K562 (cell line): ENCODE data around the gene ARHGAP12. TPM values are rescaled to one million over a fixed set of nuclear protein-coding genes. Genes with fewer than 3 reads are reported as not detected.

Source experiments
- ATAC-seq: fragments of 200-7000 bp; cut with Tn5 transposase; 3 replicates; pipeline ENCODE4 v1.9.1; 2020; ENCODE audit warnings: moderate library complexity
- BruUV-seq: library from RNA; stranded (reverse); fragments of 400-500 nt; replicated peaks from 2 replicates; lab custom pipeline; 2021; lab: Mats Ljungman, UMichigan
- CTCF ChIA-PET: fragments of 300-600 bp; formaldehyde crosslinking; extraction: SDS; loops from one replicate; lab custom pipeline; 2021; ENCODE audit warnings: low intra/inter-chr PET ratio; lab: Yijun Ruan, JAX
- POLR2A ChIA-PET: fragments of 300-600, 350-650 bp; sonication (Branson Sonifier 250); formaldehyde crosslinking; extraction: SDS; loops from one replicate; lab custom pipeline; 2021; ENCODE audit warnings: antibody characterized with exemption, inconsistent platforms; lab: Yijun Ruan, JAX
- DNase-seq, 4 experiments: peaks; one replicate each; pipeline versions ENCODE4 v3.0.0 to v3.0.0-alpha.2; 2011 to 2018; ENCODE audit warnings: low spot score in 3 of 4, mixed read lengths in 3 of 4; ENCODE audit errors: extremely low read depth in 1 of 4
- FAIRE-seq: peaks from 2 replicates; lab custom pipeline; 2011; peaks lifted over from hg19 to GRCh38; lab: Jason Lieb, UNC
- H2AFZ ChIP-seq: 2 replicates; pipeline ENCODE4 v1.6.0; 2011; ENCODE audit warnings: low read depth, low read length, control low read depth, inconsistent platforms
- H3K27ac ChIP-seq: fragments of 200-600 bp; 3 replicates; pipeline ENCODE4 v1.8.0; 2011; ENCODE audit warnings: low read depth, mild to moderate bottlenecking, control low read depth, inconsistent platforms, low read length, moderate library complexity, mixed read lengths; ENCODE audit errors: extremely low read depth
- H3K27me3 ChIP-seq, 2 experiments: fragments of 300-600 bp in 1 of 2; 2 replicates in 1 of 2; 3 replicates in 1 of 2; pipeline versions ENCODE4 v1.6.0 to v1.8.0; 2011; ENCODE audit warnings: inconsistent platforms in 2 of 2, low read length in 2 of 2, mild to moderate bottlenecking in 1 of 2, mixed read lengths in 1 of 2, moderate library complexity in 1 of 2; ENCODE audit not compliant: control insufficient read depth in 2 of 2, insufficient read depth in 2 of 2
- H3K36me3 ChIP-seq: fragments of 300-600 bp; 3 replicates; pipeline ENCODE4 v1.8.0; 2011; ENCODE audit warnings: mild to moderate bottlenecking, low read length, inconsistent platforms; ENCODE audit not compliant: control insufficient read depth, insufficient read depth
- H3K4me1 ChIP-seq, 2 experiments: fragments of 200-600 bp in 1 of 2; replicated peaks in 1 of 2; 2 replicates in 1 of 2; 3 replicates in 1 of 2; pipeline versions ENCODE4 v1.5.1 to v1.8.0; 2011; ENCODE audit warnings: inconsistent platforms in 2 of 2, low read length in 2 of 2, mild to moderate bottlenecking in 1 of 2, mixed read lengths in 1 of 2, moderate library complexity in 1 of 2; ENCODE audit not compliant: control insufficient read depth in 2 of 2, insufficient read depth in 2 of 2
- H3K4me2 ChIP-seq: 2 replicates; pipeline ENCODE4 v1.6.1; 2011; ENCODE audit warnings: low read length, control low read depth, inconsistent platforms, mixed read lengths; ENCODE audit not compliant: insufficient read depth
- H3K4me3 ChIP-seq: fragments of 200-600 bp; sonication (generic), shearing (Covaris generic); 2 replicates; pipeline ENCODE4 v1.5.1; 2016; ENCODE audit warnings: control low read depth, inconsistent platforms
- H3K79me2 ChIP-seq: fragments of 200-600 bp; 3 replicates; pipeline ENCODE4 v1.8.0; 2011; ENCODE audit warnings: low read length, inconsistent platforms; ENCODE audit not compliant: control insufficient read depth, insufficient read depth
- H3K9ac ChIP-seq, 2 experiments: 2 replicates each; pipeline versions ENCODE4 v1.6.0 to v1.6.1; 2011; ENCODE audit warnings: low read depth in 2 of 2, low read length in 2 of 2, control low read depth in 1 of 2, inconsistent platforms in 1 of 2, mild to moderate bottlenecking in 1 of 2, mixed read lengths in 1 of 2; ENCODE audit not compliant: insufficient read depth in 1 of 2
- H3K9me1 ChIP-seq: one replicate; pipeline ENCODE4 v1.6.0; 2011; ENCODE audit warnings: inconsistent platforms, mild to moderate bottlenecking, low read length, moderate library complexity; ENCODE audit not compliant: control insufficient read depth, insufficient read depth
- H3K9me3 ChIP-seq: replicated peaks from 2 replicates; pipeline ENCODE4 v1.5.1; 2011; ENCODE audit warnings: low read depth, low read length, inconsistent platforms; ENCODE audit not compliant: control insufficient read depth, insufficient read depth
- H4K20me1 ChIP-seq: replicated peaks from 2 replicates; pipeline ENCODE4 v1.6.1; 2011; ENCODE audit warnings: low read length, inconsistent platforms, mixed read lengths; ENCODE audit not compliant: control insufficient read depth, insufficient read depth
- ARID1B ChIP-seq: fragments of 450-650 bp; IDR thresholded peaks from 2 replicates; pipeline ENCODE4 v1.6.1; 2016; ENCODE audit warnings: antibody characterized with exemption, mild to moderate bottlenecking, inconsistent platforms
- BACH1 ChIP-seq: fragments of 200-800 bp; sonication (Bioruptor generic); IDR thresholded peaks from 2 replicates; pipeline ENCODE4 v1.6.1; 2016; ENCODE audit warnings: missing genetic modification characterization, missing compliant biosample characterization
- CBFA2T3 ChIP-seq: fragments of 450-650 bp; IDR thresholded peaks from 2 replicates; pipeline ENCODE4 v1.6.1; 2017
- COPS2 ChIP-seq: fragments of 450-650 bp; conservative IDR thresholded peaks from 2 replicates; pipeline ENCODE4 v1.6.1; 2016; ENCODE audit warnings: mild to moderate bottlenecking, moderate library complexity
- CTBP1 ChIP-seq: fragments of 450-650 bp; IDR thresholded peaks from 2 replicates; pipeline ENCODE4 v1.6.1; 2016; ENCODE audit warnings: borderline replicate concordance
- EHMT2 ChIP-seq: fragments of 450-650 bp; IDR thresholded peaks from 2 replicates; pipeline ENCODE4 v1.6.1; 2018; ENCODE audit warnings: antibody characterized with exemption
- FOSL1 ChIP-seq: fragments of 200-800 bp; sonication (Bioruptor generic); conservative IDR thresholded peaks from 2 replicates; pipeline ENCODE4 v1.6.1; 2016; ENCODE audit warnings: missing genetic modification characterization, missing compliant biosample characterization
- GATA2 ChIP-seq: sonication (generic); formaldehyde crosslinking; IDR thresholded peaks from 2 replicates; pipeline ENCODE4 v1.4.0; 2020; ENCODE audit warnings: mild to moderate bottlenecking, missing genetic modification reagents
- HMBOX1 ChIP-seq: sonication (generic); IDR thresholded peaks from 2 replicates; pipeline ENCODE4 v1.6.1; 2016
- JUND ChIP-seq, 2 experiments: IDR thresholded peaks; 2 replicates in 1 of 2; 3 replicates in 1 of 2; pipeline ENCODE4 v1.6.1; 2011; ENCODE audit warnings: borderline replicate concordance in 2 of 2, low read depth in 2 of 2, low read length in 2 of 2, improper control_type of control experiment in 1 of 2, missing biosample characterization in 1 of 2, missing genetic modification characterization in 1 of 2, missing genetic modification reagents in 1 of 2
- RBBP5 ChIP-seq: fragments of 200-600 bp; sonication (generic); IDR thresholded peaks from 2 replicates; pipeline ENCODE4 v1.6.1; 2012; ENCODE audit warnings: borderline replicate concordance, mild to moderate bottlenecking, low read length, control low read depth, inconsistent platforms; ENCODE audit not compliant: insufficient read depth, poor library complexity, severe bottlenecking
- RCOR1 ChIP-seq, 2 experiments: IDR thresholded peaks; 2 replicates each; pipeline ENCODE4 v1.6.1; 2012; ENCODE audit warnings: low read depth in 2 of 2, low read length in 2 of 2, borderline replicate concordance in 1 of 2, improper control_type of control experiment in 1 of 2
- SMARCA4 ChIP-seq: fragments of 450-650 bp; IDR thresholded peaks from 2 replicates; pipeline ENCODE4 v1.6.1; 2016
- TCF3 ChIP-seq: sonication (generic); formaldehyde crosslinking; IDR thresholded peaks from 2 replicates; pipeline ENCODE4 v1.4.0; 2020; ENCODE audit warnings: mild to moderate bottlenecking, missing genetic modification reagents
- THRAP3 ChIP-seq: fragments of 450-650 bp; IDR thresholded peaks from 2 replicates; pipeline ENCODE4 v1.6.1; 2016; ENCODE audit warnings: mild to moderate bottlenecking, inconsistent platforms, borderline replicate concordance
- ZNF280B ChIP-seq: fragments of 250-450 bp; sonication (Bioruptor Pico); IDR thresholded peaks from 2 replicates; pipeline ENCODE4 v1.5.1; 2021; ENCODE audit warnings: mild to moderate bottlenecking
- ZNF316 ChIP-seq: fragments of 450-650 bp; IDR thresholded peaks from 2 replicates; pipeline ENCODE4 v1.6.1; 2016
- ZNF384 ChIP-seq: IDR thresholded peaks from 2 replicates; pipeline ENCODE4 v1.6.1; 2012; ENCODE audit warnings: low read depth, low read length, improper control_type of control experiment
- WGBS: fragments of 100-300 bp; shearing (Covaris generic); methylation state at CpG from one replicate; pipeline ENCODE4 v1.1.6; 2016; ENCODE audit warnings: low coverage, mixed read lengths; ENCODE audit not compliant: insufficient coverage; ENCODE audit errors: missing lambda C conversion rate; 5-methylcytosine and 5-hydroxymethylcytosine counted together
- in situ Hi-C: fragments of 300-500 bp; cut with MboI; formaldehyde crosslinking; loops from 4 replicates; pipeline ENCODE4 v1.15.0; 2018; ENCODE audit warnings: inconsistent platforms, mixed read lengths
- intact Hi-C: fragments of 100-400 bp; cut with micrococcal nuclease; formaldehyde crosslinking; loops from 2 replicates; pipeline ENCODE4 v1.14.2; 2022
- polyA plus RNA-seq, 8 experiments: library from polyadenylated mRNA; depleted of rRNA in 4 of 8; stranded (reverse) in 5 of 8; unstranded in 3 of 8; fragments of >200 nt; fragmentation: Nextera tagmentation in 2 of 8; fragmentation: Illumina TruSeq in 1 of 8; extraction: Ambion mirVana in 2 of 8; extraction: Trizol in 1 of 8; gene quantifications; 2 replicates each; pipeline versions ENCODE4 v1.2.1 to v1.2.3, GENCODE V29; 2011 to 2014; ENCODE audit warnings: inconsistent platforms in 1 of 8, missing spikeins in 1 of 8
- total RNA-seq, 7 experiments: library from RNA; depleted of rRNA in 6 of 7; stranded (reverse); fragments of >200 nt in 6 of 7; fragmentation: Illumina TruSeq in 2 of 7; extraction: Trizol in 2 of 7; gene quantifications; 2 replicates each; pipeline versions ENCODE4 v1.2.1 to v1.2.3, GENCODE V29; 2011 to 2021; ENCODE audit warnings: low replicate concordance in 1 of 7

Gene ARHGAP12
- total and polyA plus RNA-seq, 9 of the 15 experiments (the other 6 are each of a cell fraction or from before 2014, with no cell fraction given) = 4.4 to 18.7 (median 10.1) TPM

- TF ChIP-seq ZNF316 = peak; percentile 73
- TF ChIP-seq RBBP5 = no peak
- no peak for TF ChIP-seq THRAP3
- 0 out of 2 replicates have a peak, but pooled peaks have one; percentile 27 for TF ChIP-seq ZNF384
Observed at GRCh38 chr10:31912898-31913850, 15.5 kb downstream of the ARHGAP12 start (continued).

DNA sequence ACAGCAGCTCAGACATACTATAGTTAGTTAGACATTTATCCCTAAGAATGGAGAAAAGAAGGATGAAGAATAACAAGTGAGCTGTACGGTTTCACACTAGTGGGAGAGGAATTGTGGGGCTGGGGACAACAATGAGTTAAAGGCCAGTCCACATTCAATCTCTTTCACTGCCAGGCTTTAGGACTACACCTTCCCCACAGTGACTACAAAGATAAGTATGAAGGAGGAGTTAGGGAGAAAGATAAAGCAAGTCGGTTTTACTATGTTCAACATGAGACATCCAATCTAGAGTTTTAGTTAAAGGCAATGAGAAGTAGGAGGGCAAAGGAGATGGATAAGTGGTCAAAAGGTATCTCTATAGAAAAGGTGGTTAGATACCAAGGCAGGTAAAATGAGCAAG, 16.3 kb downstream of the ARHGAP12 start:
- intact Hi-C loops = no loop called here
- no TSS peak for BruUV-seq
- CTCF ChIA-PET = no interaction called here
- peak; percentile 91 for ATAC-seq
- peak in 2 of 4 experiments; percentile 34 to 48 for DNase-seq
- H2AFZ ChIP-seq = no peak overlapping the region
- no peaks in the 10 kb centered on the region for H3K27me3 ChIP-seq
- peaks cover 6 to 16% of the 10 kb centered on the region in 2 experiments; a peak in 4 of 5 replicates for H3K4me1 ChIP-seq
- peaks cover 67% of the 10 kb centered on the region for H3K79me2 ChIP-seq
- H4K20me1 ChIP-seq = peaks cover 20% of the 10 kb centered on the region; the same call in 1 of the 2 replicates
- WGBS = 0% methylated on average over 2 of the region's 2 CpGs
- no peak overlapping the region for H3K4me2 ChIP-seq
- peaks cover 6% of the 10 kb centered on the region; the same call in 2 of the 3 replicates for H3K36me3 ChIP-seq
- H3K9me3 ChIP-seq = no peaks in the 10 kb centered on the region
- no peak overlapping the region for H3K4me3 ChIP-seq
- POLR2A ChIA-PET = interaction anchor here (1.2 to 1.9 kb wide), 2 partner anchors 12 to 15 kb away, joined by 3 to 11 read pairs; partner anchors contain the start of gene ARHGAP12
- no peak overlapping the region for H3K27ac ChIP-seq
- FAIRE-seq = peak; percentile 83
- no peak overlapping the region for H3K9ac ChIP-seq
- in situ Hi-C loops = no loop called here
- H3K9me1 ChIP-seq = peaks cover 5% of the 10 kb centered on the region
- TF ChIP-seq JUND (IDR thresholded peaks at IDR 0.05; ENCODE audit: borderline replicate concordance, low read depth, low read length) (0 out of 2 replicates have a peak, but pooled peaks have one; percentile 17), JUND (tag; IDR thresholded peaks at IDR 0.05; ENCODE audit: borderline replicate concordance, low read depth, low read length) (peak; percentile 38; the same call in 1 of the 3 replicates), GATA2 (CRISPR knock-in tag) (no peak), FOSL1 (tag) (0 out of 2 replicates have a peak, but pooled peaks have one; percentile 46), CTBP1 (peak; percentile 16; the same call in 1 of the 2 replicates), ARID1B (peak; percentile 51), EHMT2 (peak; percentile 77), RCOR1 (IDR thresholded peaks at IDR 0.05; ENCODE audit: borderline replicate concordance in 1 of 2, low read depth in 2 of 2, low read length in 2 of 2) (no peak; a peak in 1 of 4 replicates), SMARCA4 (peak; percentile 52), TCF3 (CRISPR knock-in tag) (peak; percentile 14; the same call in 1 of the 2 replicates), ZNF280B (CRISPR knock-in tag) (no peak), COPS2 (no peak), CBFA2T3 (peak; percentile 59), BACH1 (tag) (no peak), HMBOX1 (peak; percentile 45; the same call in 1 of the 2 replicates)
